K562 (cell line): ENCODE data around the gene KRTAP10-6. TPM values are rescaled to one million over a fixed set of nuclear protein-coding genes. Genes with fewer than 3 reads are reported as not detected.

ENCODE experiments used
- ATAC-seq: fragments of 200-7000 bp; cut with Tn5 transposase; 3 replicates; pipeline ENCODE4 v1.9.1; 2020; ENCODE audit warnings: moderate library complexity
- BruUV-seq: library from RNA; stranded (reverse); fragments of 400-500 nt; replicated peaks from 2 replicates; lab custom pipeline; 2021; lab: Mats Ljungman, UMichigan
- CTCF ChIA-PET: fragments of 300-600 bp; formaldehyde crosslinking; extraction: SDS; loops from one replicate; lab custom pipeline; 2021; ENCODE audit warnings: low intra/inter-chr PET ratio; lab: Yijun Ruan, JAX
- POLR2A ChIA-PET: fragments of 300-600, 350-650 bp; sonication (Branson Sonifier 250); formaldehyde crosslinking; extraction: SDS; loops from one replicate; lab custom pipeline; 2021; ENCODE audit warnings: antibody characterized with exemption, inconsistent platforms; lab: Yijun Ruan, JAX
- DNase-seq, 4 experiments: peaks; one replicate each; pipeline versions ENCODE4 v3.0.0 to v3.0.0-alpha.2; 2011 to 2018; ENCODE audit warnings: low spot score in 3 of 4, mixed read lengths in 3 of 4; ENCODE audit errors: extremely low read depth in 1 of 4
- FAIRE-seq: peaks from 2 replicates; lab custom pipeline; 2011; peaks lifted over from hg19 to GRCh38; lab: Jason Lieb, UNC
- H2AFZ ChIP-seq: 2 replicates; pipeline ENCODE4 v1.6.0; 2011; ENCODE audit warnings: low read depth, low read length, control low read depth, inconsistent platforms
- H3K27ac ChIP-seq: fragments of 200-600 bp; 3 replicates; pipeline ENCODE4 v1.8.0; 2011; ENCODE audit warnings: low read depth, mild to moderate bottlenecking, control low read depth, inconsistent platforms, low read length, moderate library complexity, mixed read lengths; ENCODE audit errors: extremely low read depth
- H3K27me3 ChIP-seq, 2 experiments: fragments of 300-600 bp in 1 of 2; 2 replicates in 1 of 2; 3 replicates in 1 of 2; pipeline versions ENCODE4 v1.6.0 to v1.8.0; 2011; ENCODE audit warnings: inconsistent platforms in 2 of 2, low read length in 2 of 2, mild to moderate bottlenecking in 1 of 2, mixed read lengths in 1 of 2, moderate library complexity in 1 of 2; ENCODE audit not compliant: control insufficient read depth in 2 of 2, insufficient read depth in 2 of 2
- H3K36me3 ChIP-seq: fragments of 300-600 bp; 3 replicates; pipeline ENCODE4 v1.8.0; 2011; ENCODE audit warnings: mild to moderate bottlenecking, low read length, inconsistent platforms; ENCODE audit not compliant: control insufficient read depth, insufficient read depth
- H3K4me1 ChIP-seq, 2 experiments: fragments of 200-600 bp in 1 of 2; replicated peaks in 1 of 2; 2 replicates in 1 of 2; 3 replicates in 1 of 2; pipeline versions ENCODE4 v1.5.1 to v1.8.0; 2011; ENCODE audit warnings: inconsistent platforms in 2 of 2, low read length in 2 of 2, mild to moderate bottlenecking in 1 of 2, mixed read lengths in 1 of 2, moderate library complexity in 1 of 2; ENCODE audit not compliant: control insufficient read depth in 2 of 2, insufficient read depth in 2 of 2
- H3K4me2 ChIP-seq: 2 replicates; pipeline ENCODE4 v1.6.1; 2011; ENCODE audit warnings: low read length, control low read depth, inconsistent platforms, mixed read lengths; ENCODE audit not compliant: insufficient read depth
- H3K4me3 ChIP-seq: fragments of 200-600 bp; sonication (generic), shearing (Covaris generic); 2 replicates; pipeline ENCODE4 v1.5.1; 2016; ENCODE audit warnings: control low read depth, inconsistent platforms
- H3K79me2 ChIP-seq: fragments of 200-600 bp; 3 replicates; pipeline ENCODE4 v1.8.0; 2011; ENCODE audit warnings: low read length, inconsistent platforms; ENCODE audit not compliant: control insufficient read depth, insufficient read depth
- H3K9ac ChIP-seq, 2 experiments: 2 replicates each; pipeline versions ENCODE4 v1.6.0 to v1.6.1; 2011; ENCODE audit warnings: low read depth in 2 of 2, low read length in 2 of 2, control low read depth in 1 of 2, inconsistent platforms in 1 of 2, mild to moderate bottlenecking in 1 of 2, mixed read lengths in 1 of 2; ENCODE audit not compliant: insufficient read depth in 1 of 2
- H3K9me1 ChIP-seq: one replicate; pipeline ENCODE4 v1.6.0; 2011; ENCODE audit warnings: inconsistent platforms, mild to moderate bottlenecking, low read length, moderate library complexity; ENCODE audit not compliant: control insufficient read depth, insufficient read depth
- H3K9me3 ChIP-seq: replicated peaks from 2 replicates; pipeline ENCODE4 v1.5.1; 2011; ENCODE audit warnings: low read depth, low read length, inconsistent platforms; ENCODE audit not compliant: control insufficient read depth, insufficient read depth
- H4K20me1 ChIP-seq: replicated peaks from 2 replicates; pipeline ENCODE4 v1.6.1; 2011; ENCODE audit warnings: low read length, inconsistent platforms, mixed read lengths; ENCODE audit not compliant: control insufficient read depth, insufficient read depth
- CBFA2T3 ChIP-seq: fragments of 450-650 bp; IDR thresholded peaks from 2 replicates; pipeline ENCODE4 v1.6.1; 2017
- GTF2E2 ChIP-seq: fragments of 200-800 bp; sonication (Bioruptor generic); IDR thresholded peaks from 2 replicates; pipeline ENCODE4 v1.6.1; 2016; ENCODE audit warnings: missing genetic modification characterization, missing compliant biosample characterization
- JUND ChIP-seq, 2 experiments: IDR thresholded peaks; 2 replicates in 1 of 2; 3 replicates in 1 of 2; pipeline ENCODE4 v1.6.1; 2011; ENCODE audit warnings: borderline replicate concordance in 2 of 2, low read depth in 2 of 2, low read length in 2 of 2, improper control_type of control experiment in 1 of 2, missing biosample characterization in 1 of 2, missing genetic modification characterization in 1 of 2, missing genetic modification reagents in 1 of 2
- KDM1A ChIP-seq, 2 experiments: fragments of 450-650 bp; IDR thresholded peaks; 2 replicates each; pipeline ENCODE4 v1.6.1; 2016; ENCODE audit warnings: mild to moderate bottlenecking in 2 of 2
- NCOA1 ChIP-seq: fragments of 450-650 bp; IDR thresholded peaks from 2 replicates; pipeline ENCODE4 v1.6.1; 2016; ENCODE audit warnings: low read depth
- RBM25 ChIP-seq: fragments of 200-400 bp; formaldehyde crosslinking; IDR thresholded peaks from 2 replicates; pipeline ENCODE4 v1.6.1; 2018; ENCODE audit warnings: low read length, low read depth, moderate library complexity; ENCODE audit not compliant: severe bottlenecking
- RUNX1 ChIP-seq: sonication (generic); IDR thresholded peaks from 2 replicates; pipeline ENCODE4 v1.6.1; 2016; ENCODE audit warnings: antibody characterized with exemption, low read depth
- ZNF146 ChIP-seq: IDR thresholded peaks from one replicate; pipeline ENCODE4 v1.6.1; 2018; ENCODE audit warnings: missing compliant biosample characterization; ENCODE audit not compliant: unreplicated experiment
- ZNF274 ChIP-seq: IDR thresholded peaks from 2 replicates; pipeline ENCODE4 v1.6.1; 2011; ENCODE audit warnings: low read depth, mild to moderate bottlenecking, low read length, moderate library complexity, borderline replicate concordance
- ZNF57 ChIP-seq: fragments of 450-650 bp; formaldehyde crosslinking; IDR thresholded peaks from 2 replicates; pipeline ENCODE4 v1.4.0; 2020; ENCODE audit warnings: mild to moderate bottlenecking, moderate library complexity
- WGBS: fragments of 100-300 bp; shearing (Covaris generic); methylation state at CpG from one replicate; pipeline ENCODE4 v1.1.6; 2016; ENCODE audit warnings: low coverage, mixed read lengths; ENCODE audit not compliant: insufficient coverage; ENCODE audit errors: missing lambda C conversion rate; 5-methylcytosine and 5-hydroxymethylcytosine counted together
- in situ Hi-C: fragments of 300-500 bp; cut with MboI; formaldehyde crosslinking; loops from 4 replicates; pipeline ENCODE4 v1.15.0; 2018; ENCODE audit warnings: inconsistent platforms, mixed read lengths
- intact Hi-C: fragments of 100-400 bp; cut with micrococcal nuclease; formaldehyde crosslinking; loops from 2 replicates; pipeline ENCODE4 v1.14.2; 2022
- polyA plus RNA-seq, 8 experiments: library from polyadenylated mRNA; depleted of rRNA in 4 of 8; stranded (reverse) in 5 of 8; unstranded in 3 of 8; fragments of >200 nt; fragmentation: Nextera tagmentation in 2 of 8; fragmentation: Illumina TruSeq in 1 of 8; extraction: Ambion mirVana in 2 of 8; extraction: Trizol in 1 of 8; gene quantifications; 2 replicates each; pipeline versions ENCODE4 v1.2.1 to v1.2.3, GENCODE V29; 2011 to 2014; ENCODE audit warnings: inconsistent platforms in 1 of 8, missing spikeins in 1 of 8
- total RNA-seq, 7 experiments: library from RNA; depleted of rRNA in 6 of 7; stranded (reverse); fragments of >200 nt in 6 of 7; fragmentation: Illumina TruSeq in 2 of 7; extraction: Trizol in 2 of 7; gene quantifications; 2 replicates each; pipeline versions ENCODE4 v1.2.1 to v1.2.3, GENCODE V29; 2011 to 2021; ENCODE audit warnings: low replicate concordance in 1 of 7
- TF ChIP-seq, protein P1 (sequence below), 2 experiments: IDR thresholded peaks; 2 replicates each; pipeline ENCODE4 v1.6.1; 2012; ENCODE audit warnings: improper control_type of control experiment in 2 of 2, low read depth in 2 of 2, low read length in 2 of 2, borderline replicate concordance in 1 of 2

The KRTAP10-6 gene
- total and polyA plus RNA-seq, 9 of the 15 experiments (the other 6 are each of a cell fraction or from before 2014, with no cell fraction given), result not detected

DNA sequence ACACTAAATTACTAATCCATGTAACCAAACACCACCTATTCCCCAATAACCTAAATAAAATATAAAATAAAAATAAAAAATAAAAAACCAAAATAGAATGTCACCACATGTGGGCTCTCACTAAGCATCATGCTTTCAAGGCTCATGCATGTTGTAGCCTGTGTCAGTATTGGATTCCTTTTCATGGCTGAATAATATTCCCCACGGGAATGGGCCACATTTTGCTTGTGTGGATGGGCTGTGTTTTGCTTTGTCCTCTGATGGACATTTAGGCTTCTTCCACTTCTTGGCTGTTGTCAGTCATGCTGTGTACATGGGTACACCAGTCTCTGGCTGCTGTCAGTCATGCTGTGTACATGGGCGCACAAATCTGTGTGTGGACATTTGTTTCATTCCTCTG, 3.2 kb downstream of the KRTAP10-6 start:
- FAIRE-seq, result no peak
- Histone ChIP-seq H3K4me3 (no peak overlapping the region), H3K4me1 (peaks cover 14 to 37% of the 10 kb centered on the region in 2 experiments), H3K27me3 (peaks cover 0 to 9% of the 10 kb centered on the region in 2 experiments; a peak in 1 of 5 replicates), H2AFZ (no peak overlapping the region), H3K9ac (no peak overlapping the region), H3K36me3 (no peaks in the 10 kb centered on the region), H3K9me1 (no peaks in the 10 kb centered on the region), H3K79me2 (no peaks in the 10 kb centered on the region), H3K27ac (no peak overlapping the region), H3K9me3 (no peaks in the 10 kb centered on the region; the same call in 1 of the 2 replicates), H3K4me2 (no peak overlapping the region), H4K20me1 (no peaks in the 10 kb centered on the region)
- 4% methylated on average over 2 of the region's 2 CpGs for WGBS
- no TSS peak for BruUV-seq
- ChIA-PET CTCF (no interaction called here), POLR2A (no interaction called here)
- intact Hi-C loops, result no loop called here
- TF ChIP-seq GTF2E2 (tag), result no peak
- TF ChIP-seq NCOA1, result no peak
- no peak for TF ChIP-seq CBFA2T3
- TF ChIP-seq ZNF57, result no peak
- no peak for TF ChIP-seq JUND (IDR thresholded peaks at IDR 0.05; ENCODE audit: borderline replicate concordance, low read depth, low read length)
- TF ChIP-seq JUND (tag; IDR thresholded peaks at IDR 0.05; ENCODE audit: borderline replicate concordance, low read depth, low read length), result no peak
- TF ChIP-seq RUNX1, result no peak
- 0 out of 4 replicates have a peak, but pooled peaks of 1 of the 2 experiments have one; percentile 8 for TF ChIP-seq KDM1A (IDR thresholded peaks at IDR 0.05)
- TF ChIP-seq ZNF146 (CRISPR knock-in tag), result peak; percentile 64
- no peak for TF ChIP-seq ZNF274
- TF ChIP-seq, protein P1, sequence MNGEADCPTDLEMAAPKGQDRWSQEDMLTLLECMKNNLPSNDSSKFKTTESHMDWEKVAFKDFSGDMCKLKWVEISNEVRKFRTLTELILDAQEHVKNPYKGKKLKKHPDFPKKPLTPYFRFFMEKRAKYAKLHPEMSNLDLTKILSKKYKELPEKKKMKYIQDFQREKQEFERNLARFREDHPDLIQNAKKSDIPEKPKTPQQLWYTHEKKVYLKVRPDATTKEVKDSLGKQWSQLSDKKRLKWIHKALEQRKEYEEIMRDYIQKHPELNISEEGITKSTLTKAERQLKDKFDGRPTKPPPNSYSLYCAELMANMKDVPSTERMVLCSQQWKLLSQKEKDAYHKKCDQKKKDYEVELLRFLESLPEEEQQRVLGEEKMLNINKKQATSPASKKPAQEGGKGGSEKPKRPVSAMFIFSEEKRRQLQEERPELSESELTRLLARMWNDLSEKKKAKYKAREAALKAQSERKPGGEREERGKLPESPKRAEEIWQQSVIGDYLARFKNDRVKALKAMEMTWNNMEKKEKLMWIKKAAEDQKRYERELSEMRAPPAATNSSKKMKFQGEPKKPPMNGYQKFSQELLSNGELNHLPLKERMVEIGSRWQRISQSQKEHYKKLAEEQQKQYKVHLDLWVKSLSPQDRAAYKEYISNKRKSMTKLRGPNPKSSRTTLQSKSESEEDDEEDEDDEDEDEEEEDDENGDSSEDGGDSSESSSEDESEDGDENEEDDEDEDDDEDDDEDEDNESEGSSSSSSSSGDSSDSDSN (IDR thresholded peaks at IDR 0.05; ENCODE audit: borderline replicate concordance in 1 of 2, low read depth in 2 of 2, low read length in 2 of 2), result no peak
- peak; percentile 48 for TF ChIP-seq RBM25
- in situ Hi-C loops, result no loop called here
- ATAC-seq, result no peak
- no peak for DNase-seq
